B cell (primary cell): ENCODE data around the gene ZDHHC12. TPM values are rescaled to one million over a fixed set of nuclear protein-coding genes. Genes with fewer than 3 reads are reported as not detected.
A peak's percentile ranks its signal among the peaks of the same experiment; 100 is the strongest.

Experiments
- ATAC-seq: fragments of 200-7000 bp; cut with Tn5 transposase; one replicate; pipeline ENCODE4 v1.10.0; 2021; ENCODE audit warnings: low read depth, mild to moderate bottlenecking, moderate number of reproducible peaks, moderate library complexity
- CTCF ChIA-PET: fragments of 350-600 bp; sonication (Branson Sonifier 250); formaldehyde crosslinking; loops from one replicate; lab custom pipeline; 2021; ENCODE audit warnings: antibody characterized with exemption, inconsistent platforms; lab: Charles Lee
- POLR2A ChIA-PET: fragments of 350-600 bp; sonication (Branson Sonifier 250); formaldehyde crosslinking; loops from one replicate; lab custom pipeline; 2021; ENCODE audit warnings: antibody characterized with exemption; lab: Charles Lee
- DNase-seq: peaks from one replicate; pipeline ENCODE4 v3.0.0; 2013
- H2AFZ ChIP-seq: 2 replicates; pipeline ENCODE4 v1.6.1; 2012; ENCODE audit warnings: mild to moderate bottlenecking, low read depth, low read length; ENCODE audit not compliant: insufficient read depth, poor library complexity, severe bottlenecking
- H3K27ac ChIP-seq, 2 donors: 1 replicate in 1 of 2; 2 replicates in 1 of 2; pipeline ENCODE4 v1.5.1; 2012 to 2013; ENCODE audit warnings: low read length in 2 of 2, mild to moderate bottlenecking in 2 of 2, moderate library complexity in 1 of 2
- H3K27me3 ChIP-seq, 4 experiments: fragments of 200-600 bp in 1 of 4; sonication (generic) in 1 of 4; replicated peaks in 1 of 4; 1 replicate in 2 of 4; 2 replicates in 2 of 4; pipeline versions ENCODE4 v1.6.1 to v1.7.0; 2013 to 2016; ENCODE audit warnings: low read length in 3 of 4, mild to moderate bottlenecking in 2 of 4, mixed read lengths in 1 of 4, moderate library complexity in 1 of 4; ENCODE audit not compliant: insufficient read depth in 4 of 4, control insufficient read depth in 3 of 4; ENCODE audit errors: control extremely low read depth in 1 of 4
- H3K36me3 ChIP-seq, 2 experiments: replicated peaks in 1 of 2; 1 replicate in 1 of 2; 2 replicates in 1 of 2; pipeline versions ENCODE4 v1.6.1 to v1.7.1; 2013; ENCODE audit warnings: low read length in 1 of 2; ENCODE audit not compliant: insufficient read depth in 2 of 2, control insufficient read depth in 1 of 2; ENCODE audit errors: control extremely low read depth in 1 of 2, extremely low read depth in 1 of 2
- H3K4me1 ChIP-seq, 2 donors: fragments of 200-600 bp in 1 of 2; sonication (generic) in 1 of 2; 1 replicate in 1 of 2; 2 replicates in 1 of 2; pipeline versions ENCODE4 v1.5.1 to v1.6.1; 2013 to 2017; ENCODE audit warnings: low read length in 2 of 2; ENCODE audit not compliant: control insufficient read depth in 2 of 2, insufficient read depth in 2 of 2
- H3K4me2 ChIP-seq: replicated peaks from 2 replicates; pipeline ENCODE3; 2012; ENCODE audit warnings: mild to moderate bottlenecking, low read depth, low read length; ENCODE audit not compliant: poor library complexity, severe bottlenecking
- H3K4me3 ChIP-seq, 5 experiments: fragments of 200-600 bp in 1 of 5; sonication (generic) in 1 of 5; 1 replicate in 3 of 5; 2 replicates in 2 of 5; pipeline versions ENCODE4 v1.5.1 to v1.7.0; 2011 to 2016; ENCODE audit warnings: low read length in 4 of 5, mild to moderate bottlenecking in 4 of 5, low read depth in 2 of 5, control low read depth in 1 of 5, moderate library complexity in 1 of 5; ENCODE audit not compliant: insufficient read depth in 1 of 5; ENCODE audit errors: control extremely low read depth in 1 of 5, extremely low read depth in 1 of 5
- H3K79me2 ChIP-seq: fragments of 200-600 bp; sonication (generic); one replicate; pipeline ENCODE4 v1.6.0; 2016; ENCODE audit warnings: low read length; ENCODE audit not compliant: control insufficient read depth, insufficient read depth
- H3K9ac ChIP-seq: fragments of 200-600 bp; sonication (generic); 2 replicates; pipeline ENCODE4 v1.6.1; 2017; ENCODE audit warnings: mild to moderate bottlenecking, low read length, moderate library complexity
- H3K9me3 ChIP-seq, 3 donors: one replicate each; pipeline versions ENCODE4 v1.6.1 to v1.7.1; 2013; ENCODE audit warnings: low read length in 2 of 3; ENCODE audit not compliant: control insufficient read depth in 2 of 3, insufficient read depth in 1 of 3; ENCODE audit errors: control extremely low read depth in 1 of 3
- H4K20me1 ChIP-seq: 2 replicates; pipeline ENCODE4 v1.6.0; 2012; ENCODE audit warnings: mild to moderate bottlenecking, low read length; ENCODE audit not compliant: insufficient read depth, control insufficient read depth, poor library complexity, severe bottlenecking
- H3K27ac Mint-ChIP-seq: one replicate; pipeline ENCODE4 v1.8.0; 2021; ENCODE audit warnings: mixed read lengths
- H3K27me3 Mint-ChIP-seq: one replicate; pipeline ENCODE4 v1.8.0; 2021; ENCODE audit warnings: mixed read lengths
- H3K4me1 Mint-ChIP-seq: one replicate; pipeline ENCODE4 v1.8.0; 2021; ENCODE audit warnings: mixed read lengths
- H3K4me3 Mint-ChIP-seq: one replicate; pipeline ENCODE4 v1.8.0; 2021; ENCODE audit warnings: mixed read lengths
- H3K9me3 Mint-ChIP-seq: one replicate; pipeline ENCODE4 v1.8.0; 2022; ENCODE audit warnings: mixed read lengths; ENCODE audit not compliant: insufficient read depth
- EZH2 ChIP-seq: IDR thresholded peaks from 2 replicates; pipeline ENCODE4 v1.6.1; 2012; ENCODE audit warnings: borderline replicate concordance, low read depth, mild to moderate bottlenecking, moderate library complexity, low read length; ENCODE audit not compliant: insufficient read depth, poor library complexity, severe bottlenecking
- WGBS: methylation state at CpG from one replicate; pipeline ENCODE4 v1.1.5; 2013; ENCODE audit warnings: missing lambda C conversion rate; ENCODE audit not compliant: insufficient coverage; 5-methylcytosine and 5-hydroxymethylcytosine counted together
- intact Hi-C: fragments of 100-400 bp; cut with micrococcal nuclease; formaldehyde crosslinking; loops from one replicate; pipeline ENCODE4 v1.10.0; 2022
- polyA plus RNA-seq: library from polyadenylated mRNA; depleted of rRNA; stranded (reverse); fragments of >200 nt; gene quantifications from 2 replicates; pipeline ENCODE4 v1.2.3, GENCODE V29; 2012
- total RNA-seq, 2 donors: library from RNA; stranded (reverse); fragments of 120-200 nt in 1 of 2; gene quantifications; 1 replicate in 1 of 2; 2 replicates in 1 of 2; pipeline versions ENCODE4 v1.2.3 to v1.2.4, GENCODE V29; 2013 to 2022
- TF ChIP-seq, protein P1 (sequence below): fragments of 200-600 bp; IDR thresholded peaks from one replicate; pipeline ENCODE4 v1.8.0; 2022; ENCODE audit warnings: antibody characterized with exemption, mild to moderate bottlenecking

ZDHHC12 gene
- total and polyA plus RNA-seq, 2 donors (not counting 1 experiment from before 2014, with no cell fraction given) = 28.5 to 47.0 TPM

DNA sequence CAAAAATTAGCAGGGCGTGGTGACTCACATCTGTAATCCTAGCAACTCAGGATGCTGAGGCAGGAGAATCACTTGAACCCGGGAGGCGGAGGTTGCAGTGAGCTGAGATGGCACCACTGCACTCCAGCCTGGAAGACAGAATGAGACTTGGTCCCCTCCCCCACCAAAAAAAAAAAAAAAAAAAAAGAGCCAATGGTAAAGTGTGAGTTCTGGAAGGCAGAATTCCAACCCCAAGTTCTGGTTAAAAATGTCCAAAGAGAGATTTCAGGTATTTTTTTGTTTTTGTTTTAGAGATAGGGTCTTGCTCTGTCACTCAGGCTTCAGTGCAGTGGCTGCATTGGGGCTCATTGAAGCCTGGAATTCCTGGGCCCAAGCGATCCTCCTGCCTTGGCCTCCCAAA lies 36.5 kb downstream of the ZDHHC12 start:
- Mint-ChIP-seq H3K27me3 (no peaks in the 10 kb centered on the region), H3K4me3 (peak overlapping the region; percentile 89), H3K9me3 (no peaks in the 10 kb centered on the region), H3K4me1 (peaks cover 62% of the 10 kb centered on the region), H3K27ac (peak overlapping the region; percentile 95)
- no peak for ATAC-seq
- no peaks in the 10 kb centered on the region for H3K27me3 ChIP-seq
- H3K4me1 ChIP-seq = peaks cover 54 to 67% of the 10 kb centered on the region in 2 donors
- no peak overlapping the region for H3K9ac ChIP-seq
- no peak overlapping the region for H2AFZ ChIP-seq
- H3K4me2 ChIP-seq = no peak overlapping the region
- TF ChIP-seq EZH2 = no peak
- TF ChIP-seq, protein P1, sequence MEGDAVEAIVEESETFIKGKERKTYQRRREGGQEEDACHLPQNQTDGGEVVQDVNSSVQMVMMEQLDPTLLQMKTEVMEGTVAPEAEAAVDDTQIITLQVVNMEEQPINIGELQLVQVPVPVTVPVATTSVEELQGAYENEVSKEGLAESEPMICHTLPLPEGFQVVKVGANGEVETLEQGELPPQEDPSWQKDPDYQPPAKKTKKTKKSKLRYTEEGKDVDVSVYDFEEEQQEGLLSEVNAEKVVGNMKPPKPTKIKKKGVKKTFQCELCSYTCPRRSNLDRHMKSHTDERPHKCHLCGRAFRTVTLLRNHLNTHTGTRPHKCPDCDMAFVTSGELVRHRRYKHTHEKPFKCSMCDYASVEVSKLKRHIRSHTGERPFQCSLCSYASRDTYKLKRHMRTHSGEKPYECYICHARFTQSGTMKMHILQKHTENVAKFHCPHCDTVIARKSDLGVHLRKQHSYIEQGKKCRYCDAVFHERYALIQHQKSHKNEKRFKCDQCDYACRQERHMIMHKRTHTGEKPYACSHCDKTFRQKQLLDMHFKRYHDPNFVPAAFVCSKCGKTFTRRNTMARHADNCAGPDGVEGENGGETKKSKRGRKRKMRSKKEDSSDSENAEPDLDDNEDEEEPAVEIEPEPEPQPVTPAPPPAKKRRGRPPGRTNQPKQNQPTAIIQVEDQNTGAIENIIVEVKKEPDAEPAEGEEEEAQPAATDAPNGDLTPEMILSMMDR = no peak
- H3K9me3 ChIP-seq = peaks cover 0 to 5% (median 0%) of the 10 kb centered on the region in 3 donors
- DNase-seq = no peak
- H3K36me3 ChIP-seq = peaks cover 5 to 16% of the 10 kb centered on the region in 2 experiments
- peak overlapping the region in 1 of 2 donors; percentile 89 for H3K27ac ChIP-seq
- whole genome bisulfite sequencing = 100% methylated on average over 2 of the region's 4 CpGs
- H3K79me2 ChIP-seq = peaks cover 81% of the 10 kb centered on the region
- no peak overlapping the region for H3K4me3 ChIP-seq
- peaks cover 23% of the 10 kb centered on the region for H4K20me1 ChIP-seq
- POLR2A ChIA-PET = no interaction called here
- CTCF ChIA-PET = interaction anchor here (1.2 kb wide), 2 partner anchors 15 to 39 kb away, joined by 3 to 4 read pairs; partner anchors contain the start of gene PKN3
- intact Hi-C loops = loop anchor here (5.0 kb wide), 2 partner anchors 40 to 230 kb away; partner anchors contain the start of gene ODF2
